HL-60/S4 (cell line): ENCODE measurements around the gene SUN3.

Source experiments
- in situ Hi-C: fragments of 300-500 bp; cut with MboI; formaldehyde crosslinking; loops from 2 replicates; pipeline ENCODE4 v1.14.3; 2022; ENCODE audit warnings: low sequenced_read_pairs

The SUN3 gene

GRCh38 chr7:48028938-48029337, at the start of gene SUN3:
SUN3 (minus strand) TSS chr7:48029107; CDS start chr7:48028938, 169 bp downstream.
- in situ Hi-C loops, result no loop called here

GRCh38 chr7:48078470-48078869, 49.6 kb upstream of the SUN3 start:
- in situ Hi-C loops, result no loop called here

- in situ Hi-C loops, result no loop called here
Observed at GRCh38 chr7:48077423-48077822, 48.5 kb upstream of the SUN3 start.

GRCh38 chr7:48074204-48074654, 45.3 kb upstream of the SUN3 start:
- in situ Hi-C loops, result no loop called here

DNA sequence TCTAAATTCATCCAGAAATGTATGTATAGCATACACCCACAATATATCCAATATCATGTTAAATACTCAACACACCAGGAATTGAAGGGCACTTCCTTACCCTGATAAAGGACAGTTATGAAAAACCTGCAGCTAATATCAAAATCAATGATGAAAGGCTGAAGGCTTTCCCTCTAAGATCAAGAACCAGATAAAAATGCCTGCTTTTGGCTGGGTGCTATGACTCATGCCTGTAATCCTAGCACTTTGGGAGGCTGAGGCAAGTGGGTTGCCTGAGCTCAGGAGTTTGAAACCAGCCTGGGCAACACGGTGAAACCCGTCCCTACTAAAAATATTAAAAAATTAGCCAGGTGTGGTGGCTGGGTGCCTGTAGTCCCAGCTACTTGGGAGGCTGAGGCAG, 38.6 kb upstream of the SUN3 start:
- in situ Hi-C loops, result no loop called here

DNA sequence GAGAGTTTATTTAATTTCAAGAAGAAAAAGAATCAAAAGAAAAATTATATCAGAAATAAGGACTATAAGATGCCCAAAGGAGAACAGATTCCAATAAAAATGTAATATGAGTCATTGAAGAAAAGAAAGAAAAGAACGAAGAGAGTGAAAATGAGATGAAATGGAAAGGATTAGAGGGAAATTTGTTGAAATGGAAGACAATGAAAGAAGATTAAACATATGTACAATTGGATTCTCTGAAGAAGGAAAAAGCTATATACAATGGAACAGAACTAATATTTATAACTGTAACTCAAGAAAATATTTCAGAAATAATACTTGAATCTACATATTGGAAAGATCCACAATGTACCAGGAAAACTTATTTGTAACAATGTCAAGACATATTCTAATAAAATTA, 35.1 kb upstream of the SUN3 start:
- in situ Hi-C loops, result no loop called here

DNA sequence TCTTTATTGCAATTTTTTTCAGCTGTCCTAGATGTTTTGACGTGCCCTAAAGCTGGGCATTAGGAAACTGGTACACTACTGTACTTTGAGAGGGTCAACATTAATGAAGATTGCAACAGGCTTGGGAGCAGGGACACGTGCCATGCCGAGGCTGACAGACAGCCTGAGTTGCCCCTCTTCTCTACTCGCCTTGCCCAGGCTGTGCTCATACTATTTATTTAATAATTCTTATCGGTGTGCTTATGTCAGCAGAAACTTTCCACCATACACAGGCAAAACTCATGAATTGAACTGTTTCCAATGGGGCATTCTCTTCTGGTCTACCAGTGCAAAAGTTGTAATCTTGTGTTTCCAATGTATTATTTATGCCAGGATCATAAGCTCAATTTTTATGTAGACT, 30.8 kb upstream of the SUN3 start:
- in situ Hi-C loops, result no loop called here

DNA sequence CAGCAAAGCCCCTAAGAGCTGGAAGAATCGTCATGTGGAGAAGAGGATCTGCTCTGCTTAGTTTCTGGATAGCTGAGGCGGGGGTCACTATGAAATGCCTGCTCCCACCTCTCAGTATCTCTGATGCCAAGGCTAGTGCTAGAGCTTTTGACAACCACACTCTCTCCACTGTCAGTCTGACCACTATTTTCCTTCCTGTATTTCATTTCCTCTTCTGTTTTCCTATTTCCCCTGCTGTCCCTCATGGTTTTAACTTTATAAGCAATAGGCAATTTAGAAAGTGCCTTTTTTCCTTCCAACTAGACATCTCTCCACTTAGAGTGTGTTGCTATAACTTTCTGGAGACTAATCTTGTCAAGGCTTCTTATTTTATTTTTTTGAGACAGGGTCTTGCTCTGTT, 30.1 kb upstream of the SUN3 start:
- in situ Hi-C loops, result no loop called here

GRCh38 chr7:48053736-48054135, 24.8 kb upstream of the SUN3 start:
- in situ Hi-C loops, result no loop called here

- in situ Hi-C loops, result no loop called here
Observed at GRCh38 chr7:48052748-48053147, 23.8 kb upstream of the SUN3 start.

- in situ Hi-C loops, result no loop called here
Observed at GRCh38 chr7:48049850-48050249, 20.9 kb upstream of the SUN3 start.

DNA sequence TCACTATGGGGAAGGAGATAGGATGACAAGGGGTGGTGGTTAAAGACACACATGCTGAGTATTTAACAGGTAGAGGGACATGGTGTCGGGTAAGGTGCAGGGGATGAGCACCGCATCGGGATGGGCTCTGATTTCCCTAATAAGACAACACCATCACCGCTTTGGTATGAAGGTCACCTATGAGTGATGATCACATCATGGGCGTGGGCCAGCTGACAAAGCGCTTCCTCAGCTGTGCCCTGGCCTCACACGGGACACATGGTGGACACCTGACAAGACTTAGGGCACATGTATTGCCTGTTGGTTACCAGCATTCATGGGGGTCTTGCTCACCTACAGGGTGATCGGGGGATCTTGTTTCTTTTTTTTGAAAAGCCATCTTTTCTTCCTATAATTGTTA, 19.2 kb upstream of the SUN3 start:
- in situ Hi-C loops, result no loop called here

- in situ Hi-C loops, result no loop called here
Observed at GRCh38 chr7:48046458-48046857, 17.6 kb upstream of the SUN3 start.

DNA sequence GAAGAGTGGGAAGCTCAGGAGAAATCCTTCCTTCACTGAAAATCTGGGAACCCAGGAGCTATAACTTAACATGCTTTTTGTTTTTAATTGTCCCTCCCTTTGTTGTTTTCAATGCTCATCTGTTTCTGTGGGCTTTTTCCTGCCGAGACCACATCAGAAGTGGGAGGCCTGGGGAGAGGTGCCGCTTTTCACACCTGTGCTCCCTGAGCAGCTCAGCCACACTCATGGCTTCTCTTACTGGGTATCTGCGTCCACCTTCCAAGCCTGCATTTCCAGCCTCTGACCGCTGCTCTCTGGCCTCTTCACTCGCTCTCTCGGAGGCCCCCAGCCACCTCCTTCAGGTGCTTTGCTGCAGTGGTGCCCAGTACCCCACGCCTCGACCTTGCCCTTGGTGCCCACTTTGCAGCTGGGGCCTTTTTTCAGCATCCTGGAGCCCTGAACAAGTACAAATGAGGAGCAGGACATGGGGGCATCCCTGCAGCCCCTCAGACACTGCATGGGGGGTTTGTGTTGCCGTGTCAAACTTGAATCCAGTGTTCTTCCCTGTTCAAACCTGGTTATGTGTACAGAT, 16.4 kb upstream of the SUN3 start:
- in situ Hi-C loops, result no loop called here

DNA sequence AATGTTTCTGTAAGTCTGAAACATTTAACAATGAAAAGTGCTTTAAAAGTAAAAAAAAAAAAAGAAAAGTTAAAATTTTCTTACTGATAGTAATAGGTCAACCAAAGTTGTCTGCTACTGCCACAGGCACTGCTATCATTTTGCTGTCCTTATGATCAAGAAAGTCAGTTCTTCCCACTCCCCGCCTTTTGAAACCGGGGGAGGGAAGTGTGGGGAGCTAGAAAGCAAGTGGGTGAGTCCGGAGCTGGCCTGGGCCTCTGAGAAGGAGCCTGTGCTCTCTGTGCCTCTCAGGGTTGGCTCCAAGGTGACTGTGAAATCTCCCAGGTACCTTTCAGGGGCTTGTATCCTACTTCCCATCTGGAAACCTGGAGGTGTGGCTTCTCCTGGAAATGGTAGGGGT, 13.7 kb upstream of the SUN3 start:
- in situ Hi-C loops, result no loop called here

DNA sequence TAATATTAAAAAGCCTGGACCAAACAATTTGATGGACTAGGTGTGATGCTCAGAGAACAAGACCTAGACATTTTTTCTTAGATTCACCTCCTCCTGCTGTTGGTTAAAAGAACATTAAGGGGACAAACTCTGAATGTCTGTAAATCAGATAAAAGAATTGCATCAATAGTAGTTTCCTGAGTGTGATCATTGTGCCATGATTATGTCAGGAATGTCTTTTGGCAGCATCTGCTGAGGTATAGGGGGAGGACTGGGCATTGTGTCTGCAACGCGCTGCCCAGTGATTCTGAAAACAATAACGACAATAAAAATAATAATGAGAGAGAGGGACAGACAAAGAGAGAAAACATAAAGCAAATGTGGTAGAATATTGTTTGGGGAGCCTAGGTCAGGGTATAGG, 13.3 kb upstream of the SUN3 start:
- in situ Hi-C loops, result no loop called here

GRCh38 chr7:48041653-48041970, 12.7 kb upstream of the SUN3 start:
- in situ Hi-C loops, result no loop called here

- in situ Hi-C loops, result no loop called here
Observed at GRCh38 chr7:48040944-48041652, 12.2 kb upstream of the SUN3 start.

- in situ Hi-C loops, result no loop called here
Observed at GRCh38 chr7:48038815-48039506, 10.1 kb upstream of the SUN3 start.

- in situ Hi-C loops, result no loop called here
Observed at GRCh38 chr7:48035967-48036478, 7.1 kb upstream of the SUN3 start.

- in situ Hi-C loops, result no loop called here
Observed at GRCh38 chr7:48035301-48035966, 6.5 kb upstream of the SUN3 start, which contains the start of gene C7orf57. C7orf57 (plus strand) TSS chr7:48035543; CDS start chr7:48036309, 766 bp downstream.

DNA sequence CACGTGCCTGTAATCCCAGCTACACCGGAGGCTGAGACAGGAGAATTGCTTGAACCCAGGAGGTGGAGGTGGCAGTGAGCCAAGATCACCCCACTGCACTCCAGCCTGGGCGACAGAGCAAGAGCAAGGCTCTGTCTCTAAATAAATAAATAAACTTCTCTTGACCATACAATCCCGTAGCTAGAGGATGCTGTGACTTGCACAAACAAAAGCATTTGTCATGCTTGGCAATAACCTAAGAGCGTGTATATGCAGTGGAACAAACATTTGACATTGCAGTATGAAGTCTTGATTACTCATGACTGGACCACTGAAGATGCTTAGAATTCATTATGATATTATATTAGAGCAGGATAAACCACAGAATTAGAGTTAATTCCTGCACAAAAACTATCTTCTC, 5.0 kb upstream of the SUN3 start:
- in situ Hi-C loops, result no loop called here
